NCI-H2227 (cell line): ENCODE results near the gene NRN1.
"Not testable (repeated sequence)": the region's sequence is repeated elsewhere in the genome, so short reads cannot be mapped to it uniquely, and the experiment has no call there.

Source experiments
- DNase-seq: peaks from one replicate; lab custom pipeline; 2025; ENCODE audit not compliant: unreplicated experiment; lab: John Stamatoyannopoulos, UW

NRN1 gene

GRCh38 chr6:5984150-5985089 lies 22.3 kb downstream of the NRN1 start:
- DNase-seq: no peak

GRCh38 chr6:5981126-5982026 lies 25.3 kb downstream of the NRN1 start:
- DNase-seq: no peak

DNA sequence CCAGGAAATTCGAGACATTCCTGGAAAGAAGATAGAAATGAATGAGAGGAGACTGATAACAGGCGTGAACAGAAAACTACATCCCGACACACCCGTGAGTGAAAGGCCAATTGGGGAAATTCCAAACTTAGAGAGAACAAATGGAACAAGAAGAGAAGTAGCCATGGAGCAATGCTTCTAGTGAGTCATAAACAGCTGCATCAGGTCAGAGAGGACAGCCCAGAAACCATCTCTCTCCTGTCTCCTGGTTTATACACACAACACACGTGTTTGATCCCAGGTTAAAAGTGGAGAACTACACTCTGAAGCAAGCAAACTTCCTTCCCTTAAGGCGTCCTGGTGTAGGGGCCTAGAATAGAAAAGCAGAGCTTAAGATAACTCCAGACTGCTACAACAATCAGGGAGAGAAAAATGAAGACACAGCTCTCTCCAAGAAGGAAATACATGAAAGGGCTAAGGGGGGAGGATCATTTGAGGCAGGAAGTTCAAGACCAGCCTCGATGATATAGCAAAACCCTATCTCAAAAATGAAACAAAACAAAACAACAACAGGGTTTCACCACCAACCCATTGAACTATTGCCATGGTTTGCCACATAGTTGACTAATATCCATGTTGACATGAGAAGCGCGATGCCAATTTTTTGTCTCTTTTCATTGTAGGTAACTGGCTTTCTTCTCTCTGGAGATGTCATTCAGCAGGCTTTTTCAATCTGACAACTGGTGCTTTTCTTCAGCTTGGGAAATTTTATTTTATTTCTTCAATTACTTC lies 26.9 kb downstream of the NRN1 start:
- DNase-seq: no peak

DNA sequence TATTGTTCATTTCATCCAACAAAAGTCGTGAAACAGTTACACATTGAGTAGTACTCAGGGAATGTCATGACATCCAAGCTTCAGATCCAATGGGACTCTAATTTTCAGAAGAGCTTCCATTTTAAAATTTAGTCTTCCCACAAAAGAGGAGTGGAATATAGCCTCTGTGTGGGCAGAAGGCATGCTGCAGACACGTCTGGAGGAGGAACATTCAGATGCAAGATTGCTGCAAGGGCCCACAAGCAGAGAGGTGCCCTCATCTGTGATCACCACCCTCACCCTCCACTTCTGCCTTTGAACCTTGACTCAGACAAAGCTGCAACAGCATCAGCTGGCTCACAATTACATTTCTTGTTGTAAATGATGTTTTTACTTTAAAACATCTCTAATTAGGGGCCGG lies 29.9 kb downstream of the NRN1 start:
- no peak for DNase-seq

DNA sequence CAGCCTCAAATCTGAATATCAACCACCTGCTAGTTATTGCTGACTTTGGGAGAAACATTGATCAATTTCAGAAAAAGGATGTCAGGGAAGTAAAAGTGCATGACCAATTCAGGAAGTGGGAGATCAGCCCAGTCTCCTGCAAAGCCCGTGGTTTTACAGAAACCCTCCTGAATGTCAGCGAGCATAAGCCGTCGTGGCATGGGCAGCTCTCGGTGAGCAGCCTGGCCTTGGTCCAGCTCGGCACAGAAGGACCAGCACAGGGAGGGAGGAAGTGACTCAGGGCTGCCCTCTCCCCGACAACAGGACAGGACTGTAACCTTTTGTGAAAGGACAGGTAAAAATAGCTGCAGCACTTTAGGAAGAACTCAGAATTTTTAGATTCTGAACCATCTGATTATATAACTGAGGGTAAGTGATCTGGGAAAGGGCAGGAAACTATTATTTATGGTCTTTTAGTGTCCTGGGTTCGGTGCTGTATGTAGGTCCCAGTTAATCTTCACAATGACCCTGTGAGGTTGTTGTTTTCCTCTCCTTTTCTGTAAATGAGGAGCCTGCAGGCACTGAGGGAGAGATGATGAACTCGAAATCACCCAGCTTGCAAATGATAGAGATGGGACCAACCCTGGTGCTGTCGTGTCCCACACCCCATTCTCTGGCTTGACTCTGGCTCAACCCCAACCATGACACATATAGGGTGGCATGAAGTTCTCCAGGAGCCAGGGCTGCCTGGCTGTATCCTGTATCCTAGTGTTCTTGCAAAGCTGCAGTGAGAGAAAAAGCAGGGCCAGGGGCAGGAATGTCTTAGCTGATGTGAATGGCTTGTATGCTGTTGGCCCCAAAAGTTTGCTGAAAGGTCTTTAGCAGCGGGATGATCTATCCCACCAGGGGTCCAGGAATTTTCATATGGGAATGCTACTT lies 37.6 kb downstream of the NRN1 start:
- no peak for DNase-seq

DNA sequence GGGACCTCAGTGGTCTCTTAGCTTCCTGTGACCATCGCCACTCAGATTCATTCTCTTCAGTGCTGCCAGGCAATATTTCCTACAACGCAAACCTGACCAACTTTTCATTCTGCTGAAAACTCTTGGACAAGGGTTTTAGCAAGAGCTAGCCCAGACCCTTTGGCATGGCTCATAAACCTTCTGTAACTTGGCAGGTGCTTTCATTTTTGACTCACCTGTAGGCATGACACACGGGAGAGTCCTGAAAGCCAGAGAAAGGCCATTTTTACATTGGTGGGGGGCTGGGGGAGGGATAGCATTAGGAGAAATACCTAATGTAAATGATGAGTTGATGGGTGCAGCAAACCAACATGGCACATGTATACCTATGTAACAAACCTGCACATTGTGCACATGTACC lies 38.7 kb downstream of the NRN1 start:
- DNase-seq: not testable (repeated sequence)

GRCh38 chr6:5967594-5967993 lies 39.1 kb downstream of the NRN1 start:
- no peak for DNase-seq

DNA sequence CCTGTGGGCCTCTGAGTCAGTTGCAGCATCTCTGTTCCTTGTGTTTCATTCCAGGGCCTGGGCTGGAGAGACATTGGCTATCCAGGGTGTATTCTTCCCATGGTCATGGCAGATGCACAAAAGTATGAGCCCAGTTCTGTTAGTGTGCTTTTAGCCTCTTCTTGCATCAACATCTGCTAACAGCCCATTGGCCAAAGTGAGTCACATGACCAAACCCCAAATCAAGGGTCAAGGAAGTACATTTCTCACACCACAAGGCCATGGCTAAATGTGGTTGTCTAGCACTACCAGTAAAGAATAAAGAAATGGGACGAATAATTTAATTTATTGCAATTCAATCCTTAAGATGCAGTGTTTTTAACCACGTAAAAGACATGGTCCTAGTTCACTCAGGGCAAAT lies 43.9 kb downstream of the NRN1 start:
- no peak for DNase-seq

DNA sequence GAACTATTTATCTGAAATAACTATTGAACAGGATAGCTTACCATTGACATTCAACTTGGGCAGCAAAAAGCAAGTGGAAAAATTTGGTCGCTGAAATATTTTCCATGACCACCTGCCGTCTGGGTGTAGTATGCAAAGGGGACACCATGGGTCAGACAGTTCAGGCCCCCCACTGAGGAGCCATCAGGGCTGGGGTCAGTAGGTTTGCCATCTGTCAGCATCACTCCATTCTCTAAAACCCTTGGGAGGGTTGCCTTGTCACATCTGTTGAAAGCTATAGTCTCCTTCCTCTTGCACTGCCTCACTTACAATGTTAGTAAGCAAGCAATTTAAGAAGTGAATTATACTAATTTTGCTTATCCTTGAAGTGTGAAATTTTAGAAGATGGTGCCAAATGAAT lies 44.9 kb downstream of the NRN1 start:
- DNase-seq: no peak

- no peak for DNase-seq
Observed at GRCh38 chr6:5960456-5960855, 46.3 kb downstream of the NRN1 start.

DNA sequence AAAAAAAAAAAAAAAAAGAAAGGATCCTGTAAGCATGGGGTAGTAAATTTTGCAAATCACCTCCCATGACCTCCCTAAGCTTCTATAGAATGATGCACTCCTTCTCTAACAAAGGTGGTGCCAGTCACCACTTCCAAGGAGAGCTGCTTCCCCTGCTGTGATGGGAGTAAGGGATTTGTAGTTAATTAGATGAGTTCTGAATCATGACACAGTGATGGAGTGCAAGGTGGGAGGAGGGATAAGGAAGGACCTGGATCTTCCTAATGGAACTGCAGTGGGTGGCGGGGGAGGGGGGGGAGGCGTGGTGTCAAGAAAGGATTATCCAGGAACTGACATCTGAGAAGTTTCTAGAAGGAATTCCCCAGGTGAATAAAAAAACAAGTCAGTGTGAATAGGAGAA lies 47.8 kb downstream of the NRN1 start:
- DNase-seq: no peak

- DNase-seq: no peak
Observed at GRCh38 chr6:5956939-5957338, 49.8 kb downstream of the NRN1 start.

- no peak for DNase-seq
Observed at GRCh38 chr6:5950361-5950785, 56.4 kb downstream of the NRN1 start.
